Tibial nerve (tissue), 4 donors: ENCODE measurements around the gene ZFAND5.

ENCODE experiments used
- EP300 ChIP-seq, 2 donors: sonication (generic); formaldehyde crosslinking; IDR thresholded peaks; one replicate each; pipeline ENCODE4 v1.6.1; 2017; ENCODE audit warnings: antibody characterized with exemption in 2 of 2, mild to moderate bottlenecking in 1 of 2
- POLR2A ChIP-seq, 2 donors: fragments of 450-650 bp; IDR thresholded peaks; one replicate each; pipeline ENCODE4 v1.6.1; 2017; ENCODE audit warnings: antibody characterized with exemption in 2 of 2, mild to moderate bottlenecking in 2 of 2, moderate library complexity in 2 of 2
- TF ChIP-seq, protein P1 (sequence below), 5 experiments: fragments of 200-600 bp in 3 of 5; fragments of 450-650 bp in 2 of 5; sonication (generic) in 3 of 5; IDR thresholded peaks; one replicate each; pipeline ENCODE4 v1.5.1; 2016 to 2019; ENCODE audit warnings: antibody characterized with exemption in 5 of 5, mild to moderate bottlenecking in 3 of 5, moderate library complexity in 2 of 5

DNA sequence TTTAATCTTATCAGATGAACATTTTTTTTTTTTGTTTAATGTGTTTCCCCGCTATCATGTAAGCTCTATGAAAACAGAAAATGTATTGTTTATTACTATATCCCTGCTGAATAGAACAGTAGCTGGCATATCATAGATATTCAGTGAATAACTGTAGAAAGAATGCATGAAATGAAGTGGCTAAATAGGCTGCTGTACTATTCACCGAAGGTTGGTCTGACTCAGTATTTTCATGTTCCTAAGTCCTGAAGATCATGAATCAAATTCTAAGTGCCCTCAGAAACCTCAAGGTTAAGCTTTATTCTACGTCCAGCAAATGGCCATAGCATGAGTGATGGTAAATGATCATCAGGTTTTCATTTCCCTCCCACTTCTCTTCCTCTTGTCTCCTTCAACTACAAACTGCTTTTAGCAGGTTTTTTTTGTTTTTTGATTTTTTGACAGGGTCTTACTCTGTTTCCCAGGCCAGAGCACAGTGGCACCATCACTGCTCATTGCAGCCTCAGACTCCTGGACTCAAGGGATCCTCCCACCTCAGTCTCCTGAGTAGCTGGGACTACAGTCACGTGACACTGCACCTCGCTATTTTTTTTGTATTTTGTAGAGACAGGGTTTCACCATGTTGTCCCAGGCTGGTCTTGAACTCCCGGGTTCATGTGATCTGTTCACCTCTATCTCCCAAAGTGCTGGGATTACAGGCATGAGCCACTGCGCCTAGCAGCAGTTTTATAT lies 19.1 kb upstream of the ZFAND5 start:
- TF ChIP-seq EP300 (IDR thresholded peaks at IDR 0.05) (peak in 1 of 2 donors; percentile 34), POLR2A (IDR thresholded peaks at IDR 0.05) (no peak)
- TF ChIP-seq, protein P1, sequence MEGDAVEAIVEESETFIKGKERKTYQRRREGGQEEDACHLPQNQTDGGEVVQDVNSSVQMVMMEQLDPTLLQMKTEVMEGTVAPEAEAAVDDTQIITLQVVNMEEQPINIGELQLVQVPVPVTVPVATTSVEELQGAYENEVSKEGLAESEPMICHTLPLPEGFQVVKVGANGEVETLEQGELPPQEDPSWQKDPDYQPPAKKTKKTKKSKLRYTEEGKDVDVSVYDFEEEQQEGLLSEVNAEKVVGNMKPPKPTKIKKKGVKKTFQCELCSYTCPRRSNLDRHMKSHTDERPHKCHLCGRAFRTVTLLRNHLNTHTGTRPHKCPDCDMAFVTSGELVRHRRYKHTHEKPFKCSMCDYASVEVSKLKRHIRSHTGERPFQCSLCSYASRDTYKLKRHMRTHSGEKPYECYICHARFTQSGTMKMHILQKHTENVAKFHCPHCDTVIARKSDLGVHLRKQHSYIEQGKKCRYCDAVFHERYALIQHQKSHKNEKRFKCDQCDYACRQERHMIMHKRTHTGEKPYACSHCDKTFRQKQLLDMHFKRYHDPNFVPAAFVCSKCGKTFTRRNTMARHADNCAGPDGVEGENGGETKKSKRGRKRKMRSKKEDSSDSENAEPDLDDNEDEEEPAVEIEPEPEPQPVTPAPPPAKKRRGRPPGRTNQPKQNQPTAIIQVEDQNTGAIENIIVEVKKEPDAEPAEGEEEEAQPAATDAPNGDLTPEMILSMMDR (IDR thresholded peaks at IDR 0.05) = no peak
